ENCODE data around the gene CAMTA2.

GRCh38 chr17:4948166-4948930 lies 39.1 kb downstream of the CAMTA2 start, which contains the start of gene PFN1:
- TF ChIP-seq CTCF (conservative IDR thresholded peaks at IDR 0.05 in 1 of 2, IDR thresholded peaks at IDR 0.05 in 1 of 2; ENCODE audit: extremely low read depth in 1 of 2, insufficient read depth in 1 of 2, low read depth in 1 of 2, low read length in 2 of 2) (no peak), EZH2 (IDR thresholded peaks at IDR 0.05; ENCODE audit: borderline replicate concordance, low read length) (no peak)

Measured in mammary epithelial cell (primary cell).